Measurements from ENCODE around the gene RNPEP.
"Not testable (repeated sequence)": the region's sequence is repeated elsewhere in the genome, so short reads cannot be mapped to it uniquely, and the experiment has no call there.

Gene RNPEP

DNA sequence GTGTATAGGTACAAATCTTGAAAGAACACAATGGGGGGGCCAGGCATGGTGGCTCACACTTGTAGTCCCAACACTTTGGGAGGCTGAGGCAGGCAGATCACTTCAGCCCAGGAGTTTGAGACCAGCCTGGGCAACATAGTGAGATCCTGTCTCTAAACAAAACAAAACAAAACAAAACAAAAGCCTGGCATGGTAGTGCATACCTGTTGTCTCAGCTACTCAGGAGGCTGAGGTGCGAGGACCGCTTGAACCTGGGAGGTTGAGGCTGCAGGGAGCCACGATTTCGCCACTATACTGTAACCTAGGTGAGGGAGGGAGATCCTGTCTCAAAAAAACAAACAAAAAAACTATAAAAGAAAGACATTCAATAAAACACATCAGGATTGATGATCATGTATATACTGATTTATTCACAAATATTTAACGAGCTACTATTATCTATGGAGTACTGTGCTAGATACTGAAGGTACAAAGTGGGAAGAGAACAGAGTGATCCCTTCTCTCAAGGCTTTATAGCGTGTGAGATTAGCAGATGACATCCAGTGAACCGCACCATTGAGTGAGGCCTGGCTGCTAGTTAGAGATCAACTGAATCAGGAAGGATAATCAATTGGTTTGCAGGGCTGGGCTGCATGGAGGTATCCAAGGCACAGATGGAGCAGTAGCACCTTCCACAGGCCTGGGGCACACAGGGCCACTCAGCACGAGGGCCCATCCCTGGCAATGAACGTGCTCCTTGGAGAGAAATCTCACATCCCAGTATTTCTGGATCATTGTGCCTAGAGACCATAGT lies 54.3 kb downstream of the RNPEP start:
- DNase-seq (ENCODE audit: low read depth) = no peak

DNA sequence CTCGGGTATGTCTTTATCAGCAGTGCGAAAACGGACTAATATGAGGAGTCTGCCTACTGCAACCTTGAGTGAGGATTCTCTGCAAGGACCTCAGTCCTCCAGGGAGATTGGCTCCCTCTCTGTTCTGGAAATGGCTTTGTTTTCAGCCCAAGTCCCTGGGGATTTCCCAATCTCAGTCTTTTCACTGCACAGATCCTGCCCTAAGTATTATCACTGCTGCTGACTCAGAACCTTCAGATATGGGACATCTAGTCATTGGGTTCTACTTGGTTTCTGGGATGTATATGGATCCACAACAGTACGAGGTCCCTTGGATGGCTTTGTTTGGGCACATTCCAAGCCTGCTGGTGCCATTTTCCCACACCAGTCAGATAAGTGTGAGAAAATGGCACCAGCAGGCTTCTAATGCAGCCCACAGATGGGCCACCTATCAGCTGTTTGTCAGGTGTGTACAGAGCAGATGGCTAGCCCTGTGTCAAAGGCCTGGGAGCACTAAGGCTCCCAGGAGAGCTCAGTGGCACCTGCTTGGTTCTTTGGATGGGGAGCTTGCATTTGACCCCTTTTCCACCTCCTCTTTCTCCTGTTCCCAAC lies 55.4 kb downstream of the RNPEP start:
- DNase-seq (ENCODE audit: low read depth) = no peak

DNA sequence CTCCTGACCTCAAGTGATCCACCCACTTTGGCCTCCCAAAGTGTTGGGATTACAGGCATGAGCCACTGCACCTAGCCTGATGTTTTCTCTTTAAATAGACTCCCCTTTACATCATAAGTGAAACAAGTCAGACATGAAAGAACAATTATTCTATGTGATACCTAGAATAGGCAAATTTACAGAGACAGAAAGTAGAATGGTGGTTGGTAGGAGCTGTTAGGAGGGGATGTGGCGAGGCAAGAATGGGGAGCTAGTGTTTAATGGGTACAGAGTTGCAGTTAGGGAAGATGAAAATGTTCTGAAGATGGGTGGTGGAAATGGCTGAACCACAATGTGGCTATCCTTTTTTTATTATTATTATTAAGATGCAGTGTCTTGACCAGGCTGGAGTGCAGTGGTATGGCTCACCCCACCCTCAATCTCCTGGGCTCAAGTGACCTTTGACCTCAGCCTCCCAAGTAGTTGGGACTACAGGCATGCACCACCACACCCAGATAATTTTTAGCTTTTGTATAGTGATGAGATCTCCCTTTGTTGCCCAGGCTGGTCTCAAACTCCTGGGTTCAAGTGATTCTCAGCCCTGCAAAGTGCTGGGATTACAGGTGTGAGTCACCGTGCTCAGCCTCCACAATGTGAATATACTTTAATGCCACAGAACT lies 56.4 kb downstream of the RNPEP start:
- no peak for DNase-seq (ENCODE audit: low read depth)

DNA sequence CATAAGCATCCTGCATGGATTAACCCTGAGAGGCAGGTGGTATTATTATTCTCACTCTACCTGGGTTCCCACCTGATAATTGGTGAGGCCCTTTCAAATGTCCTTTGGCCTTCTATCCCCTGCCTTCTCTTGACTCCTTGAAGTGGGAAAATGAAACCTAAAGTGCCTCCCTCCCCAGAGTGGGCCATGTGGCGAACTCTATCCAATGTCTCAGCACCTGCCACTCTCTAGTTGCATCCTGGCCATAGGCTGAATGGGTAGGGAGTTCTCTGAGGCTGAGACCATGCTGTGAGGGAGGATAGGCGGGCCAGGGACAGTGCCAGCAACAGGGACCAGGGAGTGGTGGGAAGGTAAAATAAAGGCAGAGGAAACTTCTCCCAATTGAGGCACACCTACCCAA lies 63.3 kb downstream of the RNPEP start:
- DNase-seq (ENCODE audit: low read depth) = no peak

GRCh38 chr1:202046227-202046626 lies 63.8 kb downstream of the RNPEP start:
- DNase-seq (ENCODE audit: low read depth) = no peak

GRCh38 chr1:202046748-202047708 lies 64.6 kb downstream of the RNPEP start:
- DNase-seq (ENCODE audit: low read depth) = no peak

DNA sequence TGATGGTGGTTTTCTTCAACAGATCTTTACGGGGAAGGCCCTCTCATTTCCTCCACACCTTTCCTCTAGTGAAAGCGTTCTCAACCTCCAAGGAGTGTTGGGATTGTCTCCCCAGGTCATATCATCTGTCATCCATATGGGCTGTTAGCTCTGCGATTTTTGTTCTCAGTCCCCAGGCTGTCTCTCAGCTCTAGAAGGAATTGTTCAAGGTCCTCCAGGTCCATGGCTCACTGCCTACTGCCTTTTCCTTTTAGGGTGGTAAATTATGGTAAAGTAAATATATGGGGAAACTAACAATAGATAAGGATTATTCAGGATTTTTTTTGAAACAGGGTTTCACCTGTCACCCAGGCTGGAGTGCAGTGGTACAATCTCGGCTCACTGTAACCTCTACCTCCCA lies 65.5 kb downstream of the RNPEP start:
- no peak for DNase-seq (ENCODE audit: low read depth)

GRCh38 chr1:202049129-202049528 lies 66.7 kb downstream of the RNPEP start:
- no peak for DNase-seq (ENCODE audit: low read depth)

DNA sequence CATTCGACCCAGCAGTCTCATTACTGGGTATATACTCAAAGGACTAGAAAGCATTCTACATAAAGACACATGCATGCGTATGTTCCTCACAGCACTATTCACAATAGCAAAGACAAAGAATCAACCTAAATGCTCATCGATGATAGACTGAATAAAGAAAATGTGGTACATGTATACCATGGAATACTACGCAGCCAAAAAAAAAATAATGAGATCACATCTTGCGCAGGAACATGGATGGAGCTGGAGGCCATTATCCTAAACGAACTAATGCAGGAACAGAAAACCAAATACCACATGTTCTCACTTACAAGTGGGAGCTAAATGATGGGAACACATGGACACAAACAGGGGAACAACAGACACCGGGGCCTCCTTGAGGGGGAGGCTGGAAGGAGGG lies 71.6 kb downstream of the RNPEP start:
- DNase-seq (ENCODE audit: low read depth) = no peak

GRCh38 chr1:202054673-202055072 lies 72.2 kb downstream of the RNPEP start:
- DNase-seq (ENCODE audit: low read depth) = not testable (repeated sequence)

Data from CMK (cell line).